Activated CD4-positive, alpha-beta T cell treated with anti-CD3 and anti-CD28 coated beads, Interleukin-2, amount 50 U/mL, for 48 hours (primary cell): ENCODE measurements around the gene CPT1A.
A peak's percentile ranks its signal among the peaks of the same experiment; 100 is the strongest.
"Not testable (repeated sequence)": the region's sequence is repeated elsewhere in the genome, so short reads cannot be mapped to it uniquely, and the experiment has no call there.

Experiments
- DNase-seq, 2 experiments: peaks; one replicate each; pipeline ENCODE4 v3.0.0-alpha.2; 2020

Gene CPT1A

GRCh38 chr11:68841718-68842426 is at the start of gene CPT1A:
Gene CPT1A, minus strand, starts transcription at chr11:68841916. Its CDS starts 26,442 bp downstream, at chr11:68815474.
- peak; percentile 73 to 75 for DNase-seq

GRCh38 chr11:68890490-68891231 is 48.9 kb upstream of the CPT1A start:
- no peak for DNase-seq

- DNase-seq = no peak
Observed at GRCh38 chr11:68889948-68890446, 48.3 kb upstream of the CPT1A start.

GRCh38 chr11:68884827-68885226 is 43.1 kb upstream of the CPT1A start:
- not testable (repeated sequence) for DNase-seq

- no peak for DNase-seq
Observed at GRCh38 chr11:68882391-68882790, 40.7 kb upstream of the CPT1A start.

GRCh38 chr11:68881320-68881719 is 39.6 kb upstream of the CPT1A start:
- no peak for DNase-seq

GRCh38 chr11:68880851-68881250 is 39.1 kb upstream of the CPT1A start:
- no peak for DNase-seq

GRCh38 chr11:68878022-68878421 is 36.3 kb upstream of the CPT1A start:
- DNase-seq = no peak

- DNase-seq = no peak
Observed at GRCh38 chr11:68872216-68873003, 30.7 kb upstream of the CPT1A start.

- DNase-seq = no peak
Observed at GRCh38 chr11:68870470-68870869, 28.8 kb upstream of the CPT1A start.

- no peak for DNase-seq
Observed at GRCh38 chr11:68868221-68868835, 26.6 kb upstream of the CPT1A start.

- no peak for DNase-seq
Observed at GRCh38 chr11:68867066-68867465, 25.4 kb upstream of the CPT1A start.

GRCh38 chr11:68865241-68865640 is 23.5 kb upstream of the CPT1A start:
- no peak for DNase-seq

- DNase-seq = no peak
Observed at GRCh38 chr11:68863553-68864265, 22.0 kb upstream of the CPT1A start.

GRCh38 chr11:68862421-68862820 is 20.7 kb upstream of the CPT1A start:
- DNase-seq = no peak

GRCh38 chr11:68859123-68859522 is 17.4 kb upstream of the CPT1A start:
- no peak for DNase-seq

GRCh38 chr11:68857037-68857586 is 15.4 kb upstream of the CPT1A start:
- DNase-seq = no peak

- DNase-seq = not testable (repeated sequence)
Observed at GRCh38 chr11:68856425-68857030, 14.8 kb upstream of the CPT1A start.

- peak; percentile 21 to 28 for DNase-seq
Observed at GRCh38 chr11:68855205-68855981, 13.7 kb upstream of the CPT1A start.

- no peak for DNase-seq
Observed at GRCh38 chr11:68854273-68854958, 12.7 kb upstream of the CPT1A start.
